ENCODE results near the gene CFAP43.

Gene CFAP43

DNA sequence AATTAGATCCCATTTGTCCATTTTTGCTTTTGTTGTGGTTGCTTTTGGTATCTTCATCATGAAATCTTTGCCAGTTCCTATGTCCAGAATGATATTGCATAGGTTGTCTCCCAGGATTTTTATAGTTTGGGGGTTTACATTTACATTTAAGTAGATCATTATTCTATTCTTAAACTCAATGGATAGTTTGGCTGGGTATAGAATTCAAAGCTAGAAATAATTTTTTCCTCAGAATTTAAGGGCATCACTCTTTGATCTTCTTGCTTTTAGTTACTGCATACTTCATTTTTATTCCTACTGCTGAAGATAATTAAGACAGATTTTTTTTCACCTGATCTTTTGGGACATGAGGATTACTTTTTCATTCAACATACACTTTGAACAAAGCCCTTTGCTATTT is 80.4 kb downstream of the CFAP43 start:
- DNase-seq, result no peak
- Histone ChIP-seq H4K8ac (ENCODE audit: low read length) (no peak overlapping the region), H3K79me1 (replicated peaks; ENCODE audit: low read length, poor library complexity, severe bottlenecking) (no peaks in the 10 kb centered on the region), H2BK12ac (ENCODE audit: low read length in 2 of 2) (no peak overlapping the region), H2AK5ac (ENCODE audit: low read length, severe bottlenecking) (no peak overlapping the region), H3K18ac (ENCODE audit: low read depth in 1 of 2, low read length in 2 of 2) (no peak overlapping the region), H3K4me3 (ENCODE audit: insufficient read depth in 1 of 2, low read depth in 1 of 2, low read length in 2 of 2) (no peak overlapping the region), H3K27me3 (ENCODE audit: control insufficient read depth in 1 of 2, insufficient read depth in 1 of 2, low read length in 2 of 2) (peaks cover 5 to 29% of the 10 kb centered on the region in 2 experiments), H3K27ac (ENCODE audit: low read length, poor library complexity, severe bottlenecking) (no peak overlapping the region), H3K23ac (ENCODE audit: low read length in 2 of 2) (no peak overlapping the region), H3K4ac (ENCODE audit: low read depth in 1 of 2, low read length in 2 of 2) (no peak overlapping the region), H3K9me3 (ENCODE audit: control insufficient read depth, low read length) (peaks cover 40% of the 10 kb centered on the region), H3K4me2 (ENCODE audit: low read length, poor library complexity, severe bottlenecking) (no peak overlapping the region), H3K14ac (ENCODE audit: low read length in 2 of 2) (no peak overlapping the region), H3K36me3 (ENCODE audit: control insufficient read depth in 1 of 2, insufficient read depth in 2 of 2, low read depth in 1 of 2, low read length in 2 of 2) (no peaks in the 10 kb centered on the region), H3K9ac (ENCODE audit: low read length) (no peak overlapping the region), H2AFZ (ENCODE audit: low read depth, low read length) (no peak overlapping the region), H4K91ac (ENCODE audit: low read length) (no peak overlapping the region), H3K4me1 (ENCODE audit: control insufficient read depth, insufficient read depth, low read depth, low read length) (no peaks in the 10 kb centered on the region), H2BK15ac (ENCODE audit: low read depth, poor library complexity, severe bottlenecking) (no peak overlapping the region), H2BK120ac (ENCODE audit: low read depth, low read length) (no peak overlapping the region), H2BK5ac (ENCODE audit: low read depth, low read length, poor library complexity, severe bottlenecking) (no peak overlapping the region)

DNA sequence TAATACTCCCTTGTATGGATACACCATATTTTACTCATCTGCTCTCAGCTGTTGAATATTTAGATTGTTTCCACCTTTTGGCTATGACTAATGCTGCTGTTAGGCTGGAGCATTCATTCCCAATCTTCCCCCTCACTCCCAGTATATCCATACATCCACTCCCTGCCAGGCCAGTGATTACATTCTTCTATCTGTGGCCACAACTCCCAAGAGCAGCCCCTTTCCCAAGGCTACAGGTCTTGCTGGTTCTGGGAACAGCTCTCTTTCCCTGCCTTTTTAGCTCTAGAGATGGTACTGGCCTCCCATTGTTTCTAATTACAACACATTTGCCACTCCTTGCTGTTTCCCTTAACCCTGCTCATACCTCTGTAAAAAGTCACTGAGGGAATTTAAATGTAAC is 82.0 kb downstream of the CFAP43 start:
- Histone ChIP-seq H2BK15ac (ENCODE audit: low read depth, poor library complexity, severe bottlenecking) (no peak overlapping the region), H3K4me1 (ENCODE audit: control insufficient read depth, insufficient read depth, low read depth, low read length) (no peaks in the 10 kb centered on the region), H2BK120ac (ENCODE audit: low read depth, low read length) (no peak overlapping the region), H3K36me3 (ENCODE audit: control insufficient read depth in 1 of 2, insufficient read depth in 2 of 2, low read depth in 1 of 2, low read length in 2 of 2) (no peaks in the 10 kb centered on the region), H2BK5ac (ENCODE audit: low read depth, low read length, poor library complexity, severe bottlenecking) (no peak overlapping the region), H2AFZ (ENCODE audit: low read depth, low read length) (no peak overlapping the region), H2BK12ac (ENCODE audit: low read length in 2 of 2) (no peak overlapping the region), H3K4me3 (ENCODE audit: insufficient read depth in 1 of 2, low read depth in 1 of 2, low read length in 2 of 2) (no peak overlapping the region), H3K27me3 (ENCODE audit: control insufficient read depth in 1 of 2, insufficient read depth in 1 of 2, low read length in 2 of 2) (peaks cover 3 to 23% of the 10 kb centered on the region in 2 experiments), H3K4me2 (ENCODE audit: low read length, poor library complexity, severe bottlenecking) (no peak overlapping the region), H4K8ac (ENCODE audit: low read length) (no peak overlapping the region), H3K27ac (ENCODE audit: low read length, poor library complexity, severe bottlenecking) (no peak overlapping the region), H3K4ac (ENCODE audit: low read depth in 1 of 2, low read length in 2 of 2) (no peak overlapping the region), H3K18ac (ENCODE audit: low read depth in 1 of 2, low read length in 2 of 2) (no peak overlapping the region), H2AK5ac (ENCODE audit: low read length, severe bottlenecking) (no peak overlapping the region), H3K23ac (ENCODE audit: low read length in 2 of 2) (no peak overlapping the region), H3K14ac (ENCODE audit: low read length in 2 of 2) (no peak overlapping the region), H4K91ac (ENCODE audit: low read length) (no peak overlapping the region), H3K79me1 (replicated peaks; ENCODE audit: low read length, poor library complexity, severe bottlenecking) (no peaks in the 10 kb centered on the region), H3K9me3 (ENCODE audit: control insufficient read depth, low read length) (peaks cover 40% of the 10 kb centered on the region), H3K9ac (ENCODE audit: low read length) (no peak overlapping the region)
- DNase-seq, result no peak

DNA sequence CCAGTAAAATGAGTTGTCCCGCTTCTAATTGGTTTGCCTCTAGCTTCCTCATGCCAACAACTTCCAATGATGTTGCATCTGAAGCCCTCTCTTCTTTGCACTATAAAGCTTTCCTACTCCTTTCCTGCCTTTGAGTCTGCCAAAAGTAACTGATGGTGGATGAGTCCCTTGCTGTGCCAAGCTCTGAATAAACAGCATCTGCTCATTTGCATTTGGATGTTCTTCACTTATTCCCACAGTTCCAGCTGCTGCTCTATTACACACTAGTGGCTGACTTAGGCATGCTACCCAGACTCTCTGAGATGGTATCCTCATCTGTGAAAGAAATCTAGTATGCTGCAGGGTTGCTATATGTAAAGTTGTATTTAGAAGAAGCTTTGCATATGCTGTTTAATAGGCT is 85.3 kb downstream of the CFAP43 start:
- no peak overlapping the region for H3K18ac ChIP-seq (ENCODE audit: low read depth in 1 of 2, low read length in 2 of 2)
- no peak overlapping the region for H3K9ac ChIP-seq (ENCODE audit: low read length)
- H2BK15ac ChIP-seq (ENCODE audit: low read depth, poor library complexity, severe bottlenecking), result no peak overlapping the region
- H3K4ac ChIP-seq (ENCODE audit: low read depth in 1 of 2, low read length in 2 of 2), result no peak overlapping the region
- H4K8ac ChIP-seq (ENCODE audit: low read length), result no peak overlapping the region
- no peak overlapping the region for H3K14ac ChIP-seq (ENCODE audit: low read length in 2 of 2)
- H3K23ac ChIP-seq (ENCODE audit: low read length in 2 of 2), result no peak overlapping the region
- H2BK12ac ChIP-seq (ENCODE audit: low read length in 2 of 2), result no peak overlapping the region
- H3K36me3 ChIP-seq (ENCODE audit: control insufficient read depth in 1 of 2, insufficient read depth in 2 of 2, low read depth in 1 of 2, low read length in 2 of 2), result no peaks in the 10 kb centered on the region
- no peak overlapping the region for H3K4me2 ChIP-seq (ENCODE audit: low read length, poor library complexity, severe bottlenecking)
- no peaks in the 10 kb centered on the region for H3K4me1 ChIP-seq (ENCODE audit: control insufficient read depth, insufficient read depth, low read depth, low read length)
- no peak overlapping the region for H4K91ac ChIP-seq (ENCODE audit: low read length)
- no peak overlapping the region for H3K27ac ChIP-seq (ENCODE audit: low read length, poor library complexity, severe bottlenecking)
- DNase-seq, result no peak
- no peaks in the 10 kb centered on the region for H3K79me1 ChIP-seq (replicated peaks; ENCODE audit: low read length, poor library complexity, severe bottlenecking)
- no peak overlapping the region for H2AK5ac ChIP-seq (ENCODE audit: low read length, severe bottlenecking)
- no peak overlapping the region for H2AFZ ChIP-seq (ENCODE audit: low read depth, low read length)
- peaks cover 0 to 21% of the 10 kb centered on the region in 2 experiments for H3K27me3 ChIP-seq (ENCODE audit: control insufficient read depth in 1 of 2, insufficient read depth in 1 of 2, low read length in 2 of 2)
- WGBS, result 64% methylated on average over 1 of the region's 1 CpG
- H3K9me3 ChIP-seq (ENCODE audit: control insufficient read depth, low read length), result peaks cover 17% of the 10 kb centered on the region
- no peak overlapping the region for H2BK5ac ChIP-seq (ENCODE audit: low read depth, low read length, poor library complexity, severe bottlenecking)
- H3K4me3 ChIP-seq (ENCODE audit: insufficient read depth in 1 of 2, low read depth in 1 of 2, low read length in 2 of 2), result no peak overlapping the region
- no peak overlapping the region for H2BK120ac ChIP-seq (ENCODE audit: low read depth, low read length)

DNA sequence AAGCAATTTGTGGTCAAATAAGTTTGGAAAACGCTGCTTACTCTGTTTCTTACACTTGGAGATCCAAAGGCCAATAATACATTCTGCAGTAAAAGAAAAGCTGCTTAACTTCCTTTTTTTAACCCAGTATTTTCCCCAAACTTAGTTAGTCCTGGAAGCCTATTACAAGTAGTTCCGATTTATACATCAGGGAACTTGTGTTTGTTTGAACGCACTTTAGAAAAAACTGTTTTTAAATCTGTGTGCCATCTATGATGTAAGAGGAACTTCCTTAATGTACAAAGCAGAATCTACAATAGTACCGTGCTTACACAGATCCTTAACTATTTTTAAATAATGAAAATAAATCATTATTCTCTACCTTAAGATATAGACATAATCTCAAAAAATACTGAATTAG is 87.2 kb downstream of the CFAP43 start:
- no peak overlapping the region for H4K8ac ChIP-seq (ENCODE audit: low read length)
- H3K4me2 ChIP-seq (ENCODE audit: low read length, poor library complexity, severe bottlenecking), result no peak overlapping the region
- no peaks in the 10 kb centered on the region for H3K4me1 ChIP-seq (ENCODE audit: control insufficient read depth, insufficient read depth, low read depth, low read length)
- H4K91ac ChIP-seq (ENCODE audit: low read length), result no peak overlapping the region
- no peak for DNase-seq
- peaks cover 4% of the 10 kb centered on the region for H3K9me3 ChIP-seq (ENCODE audit: control insufficient read depth, low read length)
- H3K9ac ChIP-seq (ENCODE audit: low read length), result no peak overlapping the region
- no peak overlapping the region for H2AFZ ChIP-seq (ENCODE audit: low read depth, low read length)
- H2BK120ac ChIP-seq (ENCODE audit: low read depth, low read length), result no peak overlapping the region
- H3K27ac ChIP-seq (ENCODE audit: low read length, poor library complexity, severe bottlenecking), result no peak overlapping the region
- no peak overlapping the region for H3K4ac ChIP-seq (ENCODE audit: low read depth in 1 of 2, low read length in 2 of 2)
- H3K4me3 ChIP-seq (ENCODE audit: insufficient read depth in 1 of 2, low read depth in 1 of 2, low read length in 2 of 2), result no peak overlapping the region
- no peak overlapping the region for H2BK12ac ChIP-seq (ENCODE audit: low read length in 2 of 2)
- H2BK15ac ChIP-seq (ENCODE audit: low read depth, poor library complexity, severe bottlenecking), result no peak overlapping the region
- no peak overlapping the region for H3K18ac ChIP-seq (ENCODE audit: low read depth in 1 of 2, low read length in 2 of 2)
- no peaks in the 10 kb centered on the region for H3K36me3 ChIP-seq (ENCODE audit: control insufficient read depth in 1 of 2, insufficient read depth in 2 of 2, low read depth in 1 of 2, low read length in 2 of 2)
- 82% methylated on average over 1 of the region's 4 CpGs for WGBS
- H2BK5ac ChIP-seq (ENCODE audit: low read depth, low read length, poor library complexity, severe bottlenecking), result no peak overlapping the region
- H3K23ac ChIP-seq (ENCODE audit: low read length in 2 of 2), result no peak overlapping the region
- no peak overlapping the region for H3K14ac ChIP-seq (ENCODE audit: low read length in 2 of 2)
- no peak overlapping the region for H2AK5ac ChIP-seq (ENCODE audit: low read length, severe bottlenecking)
- no peaks in the 10 kb centered on the region for H3K79me1 ChIP-seq (replicated peaks; ENCODE audit: low read length, poor library complexity, severe bottlenecking)
- H3K27me3 ChIP-seq (ENCODE audit: control insufficient read depth in 1 of 2, insufficient read depth in 1 of 2, low read length in 2 of 2), result peaks cover 0 to 21% of the 10 kb centered on the region in 2 experiments
